ENCODE results near the gene CDC42EP4.

GRCh38 chr17:73284906-73285602, 26.7 kb downstream of the CDC42EP4 start:
- TF ChIP-seq CTCF (conservative IDR thresholded peaks at IDR 0.05; ENCODE audit: low read length), result no peak
- TF ChIP-seq EZH2phosphoT487 (IDR thresholded peaks at IDR 0.05; ENCODE audit: borderline replicate concordance, low read depth, low read length), result no peak
